Ascending aorta (tissue), 2 donors: ENCODE data around the gene APBA2. TPM values are rescaled to one million over a fixed set of nuclear protein-coding genes. Genes with fewer than 3 reads are reported as not detected.

ENCODE experiments used
- DNase-seq, 2 donors: peaks; one replicate each; pipeline ENCODE4 v3.0.0-alpha.2; 2019; ENCODE audit warnings: low spot score in 2 of 2
- H3K27ac ChIP-seq, 2 donors: fragments of 200-600 bp; sonication (generic); one replicate each; pipeline ENCODE4 v1.5.1; 2016 to 2017; ENCODE audit warnings: mild to moderate bottlenecking in 1 of 2
- H3K27me3 ChIP-seq: fragments of 200-600 bp; sonication (generic); one replicate; pipeline ENCODE4 v1.5.1; 2017
- H3K36me3 ChIP-seq, 2 donors: fragments of 200-600 bp; sonication (generic); one replicate each; pipeline ENCODE4 v1.5.1; 2016
- H3K4me1 ChIP-seq, 2 donors: fragments of 200-600 bp; sonication (generic); one replicate each; pipeline ENCODE4 v1.5.1; 2016 to 2017; ENCODE audit warnings: mild to moderate bottlenecking in 1 of 2
- H3K4me3 ChIP-seq, 2 donors: fragments of 200-600 bp; sonication (generic); one replicate each; pipeline ENCODE4 v1.5.1; 2016 to 2017; ENCODE audit warnings: mild to moderate bottlenecking in 1 of 2
- H3K9me3 ChIP-seq, 2 donors: fragments of 200-600 bp; sonication (generic); one replicate each; pipeline ENCODE4 v1.5.1; 2016
- CTCF ChIP-seq, 3 experiments: fragments of 200-600 bp in 2 of 3; fragments of 450-650 bp in 1 of 3; sonication (generic) in 2 of 3; IDR thresholded peaks; one replicate each; pipeline ENCODE4 v1.5.1; 2016 to 2019; ENCODE audit warnings: antibody characterized with exemption in 3 of 3, mild to moderate bottlenecking in 1 of 3, moderate library complexity in 1 of 3
- intact Hi-C: fragments of 100-400 bp; cut with DNase I; formaldehyde crosslinking; loops from one replicate; pipeline ENCODE4 v1.15.1; 2023
- total RNA-seq: library from RNA; depleted of rRNA; stranded (reverse); fragments of >200 nt; gene quantifications from one replicate; pipeline ENCODE4 v1.1.0, GENCODE V29; 2016

The APBA2 gene
- total RNA-seq, 1 donor from 2014 or later, result 2.4 TPM

GRCh38 chr15:28927043-28927442 is 41.3 kb downstream of the APBA2 start:
- H3K27ac ChIP-seq, result no peak overlapping the region
- no peak for DNase-seq
- H3K4me3 ChIP-seq, result no peak overlapping the region
- no peaks in the 10 kb centered on the region for H3K9me3 ChIP-seq
- no peak for TF ChIP-seq CTCF (IDR thresholded peaks at IDR 0.05)
- H3K27me3 ChIP-seq, result no peaks in the 10 kb centered on the region
- no peaks in the 10 kb centered on the region for H3K36me3 ChIP-seq
- no peaks in the 10 kb centered on the region for H3K4me1 ChIP-seq
- intact Hi-C loops, result no loop called here

DNA sequence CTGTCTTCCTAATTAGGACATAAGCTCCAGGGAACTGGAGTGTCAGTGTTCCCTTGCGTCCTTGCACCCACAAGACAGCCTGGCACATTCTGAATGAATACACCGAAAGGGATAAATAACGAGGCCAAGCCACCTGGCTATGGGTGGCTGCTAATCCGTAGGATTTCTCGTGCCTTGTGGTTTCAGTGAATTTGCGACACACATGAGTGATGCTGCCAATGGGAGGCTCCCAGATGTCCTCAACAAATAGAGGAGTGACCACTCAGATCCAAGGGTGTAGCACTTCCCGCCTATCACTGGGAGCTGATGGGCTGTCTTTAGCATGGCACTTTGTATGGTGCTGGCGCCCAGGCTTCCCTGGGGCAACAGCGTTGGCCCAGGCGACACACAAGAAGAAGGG is 43.4 kb downstream of the APBA2 start:
- Histone ChIP-seq H3K4me3 (no peak overlapping the region), H3K27ac (no peak overlapping the region), H3K36me3 (no peaks in the 10 kb centered on the region), H3K4me1 (no peaks in the 10 kb centered on the region), H3K9me3 (no peaks in the 10 kb centered on the region), H3K27me3 (no peaks in the 10 kb centered on the region)
- intact Hi-C loops, result no loop called here
- DNase-seq, result no peak
- TF ChIP-seq CTCF (IDR thresholded peaks at IDR 0.05), result no peak

DNA sequence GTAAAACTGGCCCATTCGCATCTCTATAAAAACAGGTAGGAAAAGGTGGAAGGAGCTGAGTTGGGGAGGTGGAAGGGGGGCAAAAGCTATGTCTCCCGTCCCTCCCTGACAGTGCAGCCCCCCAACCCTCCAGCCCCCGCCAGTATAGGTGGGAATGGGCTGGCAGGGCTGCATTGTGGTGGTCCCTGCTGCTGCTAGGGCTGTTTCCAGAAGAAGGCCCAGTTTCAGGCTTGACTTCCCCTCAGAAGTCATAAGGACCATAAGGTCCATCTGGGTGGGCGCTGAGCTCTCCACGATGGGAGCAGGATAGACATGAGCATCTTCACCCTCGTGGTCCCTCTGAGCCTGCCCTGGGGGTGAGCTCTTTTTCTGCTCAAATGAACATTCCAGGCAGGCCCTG is 44.2 kb downstream of the APBA2 start:
- no peak for DNase-seq
- no peaks in the 10 kb centered on the region for H3K27me3 ChIP-seq
- no peak overlapping the region for H3K4me3 ChIP-seq
- no peaks in the 10 kb centered on the region for H3K4me1 ChIP-seq
- H3K36me3 ChIP-seq, result no peaks in the 10 kb centered on the region
- intact Hi-C loops, result no loop called here
- H3K9me3 ChIP-seq, result no peaks in the 10 kb centered on the region
- H3K27ac ChIP-seq, result no peak overlapping the region
- TF ChIP-seq CTCF (IDR thresholded peaks at IDR 0.05), result no peak

GRCh38 chr15:28930476-28931291 is 44.9 kb downstream of the APBA2 start:
- no peak for TF ChIP-seq CTCF (IDR thresholded peaks at IDR 0.05)
- Histone ChIP-seq H3K27me3 (no peaks in the 10 kb centered on the region), H3K36me3 (no peaks in the 10 kb centered on the region), H3K4me3 (no peak overlapping the region), H3K4me1 (no peaks in the 10 kb centered on the region), H3K27ac (no peak overlapping the region), H3K9me3 (no peaks in the 10 kb centered on the region)
- intact Hi-C loops, result no loop called here
- DNase-seq, result peak in 1 of 2 donors; percentile 47

GRCh38 chr15:28931828-28932227 is 46.1 kb downstream of the APBA2 start:
- H3K9me3 ChIP-seq, result no peaks in the 10 kb centered on the region
- intact Hi-C loops, result no loop called here
- H3K4me1 ChIP-seq, result no peaks in the 10 kb centered on the region
- H3K4me3 ChIP-seq, result no peak overlapping the region
- no peaks in the 10 kb centered on the region for H3K27me3 ChIP-seq
- no peak overlapping the region for H3K27ac ChIP-seq
- no peak for DNase-seq
- TF ChIP-seq CTCF (IDR thresholded peaks at IDR 0.05), result no peak
- no peaks in the 10 kb centered on the region for H3K36me3 ChIP-seq
